ENCODE data around the gene HTT-AS. TPM values are rescaled to one million over a fixed set of nuclear protein-coding genes. Genes with fewer than 3 reads are reported as not detected.

HTT-AS gene
- total RNA-seq, 1 donor from 2014 or later = not detected

DNA sequence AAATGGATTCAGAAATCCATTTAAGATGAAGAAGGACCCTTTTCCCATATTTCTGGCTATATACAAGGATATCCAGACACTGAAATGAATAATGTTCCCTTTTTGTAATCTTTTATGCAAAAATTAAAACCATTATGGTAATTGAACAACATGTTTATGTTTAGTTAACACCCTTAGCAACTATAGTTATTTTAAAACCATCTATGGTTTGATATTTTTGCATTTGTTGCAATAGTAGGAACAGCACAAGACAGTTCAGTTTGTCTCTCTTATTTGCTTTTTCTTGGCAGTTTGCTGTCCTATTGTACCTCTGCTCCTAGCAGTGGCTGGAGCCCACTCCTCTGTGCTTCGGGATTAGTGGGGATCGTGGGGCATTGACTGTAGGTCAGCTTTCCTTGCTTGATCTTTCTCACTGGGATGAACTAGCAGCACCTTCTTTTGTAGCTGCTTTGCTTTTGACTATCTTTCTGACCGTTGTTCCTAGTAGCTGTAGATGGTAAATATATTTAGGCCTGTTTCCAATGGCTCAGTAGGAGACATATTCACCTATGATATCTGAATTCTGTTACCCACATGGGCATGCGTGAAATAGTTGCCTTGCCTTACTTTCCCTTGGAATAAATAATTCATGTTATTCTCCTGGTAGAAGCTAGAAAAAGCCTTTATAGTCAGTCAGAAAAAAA lies 12.9 kb upstream of the HTT-AS start:
- no peak for DNase-seq (ENCODE audit: low read depth, low spot score)

DNA sequence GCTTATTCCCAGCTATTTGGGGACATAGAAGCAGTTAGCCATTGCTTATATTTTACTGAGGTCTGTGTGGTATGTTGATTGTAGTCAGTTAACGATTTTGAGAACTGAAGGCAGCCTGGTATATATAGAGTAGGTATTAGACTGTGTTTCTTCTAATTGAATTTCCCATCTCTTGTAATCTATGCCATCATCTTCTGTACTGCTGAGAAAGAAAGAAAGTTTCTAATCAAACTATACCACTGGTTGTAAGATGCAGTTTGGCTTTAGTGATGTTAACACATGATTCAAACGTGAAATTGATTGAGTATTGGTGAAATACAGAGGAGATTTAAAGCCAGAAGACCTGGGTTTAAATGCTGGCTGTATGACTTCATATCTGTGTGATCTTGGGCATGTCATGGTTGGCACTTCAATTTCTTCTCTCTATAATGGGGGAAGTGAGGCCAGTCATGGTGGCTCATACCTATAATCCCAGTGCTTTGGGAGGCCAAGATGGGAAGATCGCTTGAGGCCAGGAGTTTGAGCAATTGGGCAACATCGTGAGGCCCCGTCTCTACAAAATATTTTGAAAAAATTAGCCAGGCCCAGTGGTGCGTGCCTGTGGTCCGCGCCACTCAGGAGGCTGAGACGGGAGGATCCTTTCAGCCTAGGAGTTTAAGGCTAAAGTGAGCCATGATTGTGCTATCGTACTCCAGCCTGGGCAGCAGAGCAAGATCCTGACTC lies 11.8 kb upstream of the HTT-AS start:
- no peak for DNase-seq (ENCODE audit: low read depth, low spot score)

DNA sequence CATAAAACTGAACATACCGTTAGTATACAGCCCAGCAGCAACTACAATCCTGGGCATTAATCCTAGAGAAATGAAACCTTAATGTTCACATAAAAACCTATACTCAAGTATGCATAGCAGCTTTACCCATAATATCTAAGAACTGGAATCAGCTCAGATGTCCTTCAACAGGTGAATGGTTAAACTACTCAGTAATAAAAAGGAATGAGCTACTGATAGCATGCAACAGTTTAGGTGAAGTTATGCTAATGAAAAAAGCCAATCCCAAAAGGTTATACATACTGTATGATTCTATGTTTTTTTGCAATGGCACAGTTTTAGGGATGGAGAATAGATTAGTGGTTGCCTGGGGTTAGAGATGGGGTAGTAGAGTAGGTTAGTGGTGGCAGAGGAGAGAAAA lies 9.4 kb upstream of the HTT-AS start:
- no peak for DNase-seq (ENCODE audit: low read depth, low spot score)

DNA sequence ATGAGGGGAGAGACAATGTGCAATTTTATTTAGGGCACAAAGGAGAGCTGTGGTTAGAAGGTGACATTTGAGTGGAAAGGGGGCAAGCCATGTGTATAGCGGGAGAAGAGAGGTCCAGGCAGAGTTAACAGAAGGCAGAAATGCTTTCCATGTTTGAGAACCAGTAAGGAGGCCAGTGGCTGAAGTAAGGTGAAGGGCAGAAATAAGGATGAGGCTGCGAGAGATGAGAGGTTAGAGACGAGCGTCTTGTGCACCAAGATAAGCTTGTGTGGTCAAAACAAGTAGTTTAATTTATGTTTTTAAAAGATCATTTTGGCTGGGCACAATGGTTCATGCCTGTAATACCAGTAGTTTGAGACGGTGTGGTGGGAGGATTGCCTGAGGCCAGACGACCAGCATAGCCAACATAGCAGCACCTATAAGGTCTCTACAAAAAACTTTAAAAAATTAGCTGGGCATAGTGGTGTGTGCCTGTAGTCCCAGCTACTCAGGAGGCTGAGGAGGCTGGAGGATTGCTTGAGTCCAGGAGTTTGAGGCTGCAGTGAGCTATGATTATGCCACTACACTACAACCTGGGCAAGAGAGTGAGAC lies 8.7 kb upstream of the HTT-AS start:
- no peak for DNase-seq (ENCODE audit: low read depth, low spot score)

DNA sequence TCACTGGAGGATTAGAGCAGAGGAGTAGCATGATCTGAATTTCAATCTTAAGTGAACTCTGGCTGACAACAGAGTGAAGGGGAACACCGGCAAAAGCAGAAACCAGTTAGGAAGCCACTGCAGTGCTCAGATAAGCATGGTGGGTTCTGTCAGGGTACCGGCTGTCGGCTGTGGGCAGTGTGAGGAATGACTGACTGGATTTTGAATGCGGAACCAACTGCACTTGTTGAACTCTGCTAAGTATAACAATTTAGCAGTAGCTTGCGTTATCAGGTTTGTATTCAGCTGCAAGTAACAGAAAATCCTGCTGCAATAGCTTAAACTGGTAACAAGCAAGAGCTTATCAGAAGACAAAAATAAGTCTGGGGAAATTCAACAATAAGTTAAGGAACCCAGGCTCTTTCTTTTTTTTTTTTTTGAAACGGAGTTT lies 5.4 kb upstream of the HTT-AS start:
- no peak for DNase-seq (ENCODE audit: low read depth, low spot score)

DNA sequence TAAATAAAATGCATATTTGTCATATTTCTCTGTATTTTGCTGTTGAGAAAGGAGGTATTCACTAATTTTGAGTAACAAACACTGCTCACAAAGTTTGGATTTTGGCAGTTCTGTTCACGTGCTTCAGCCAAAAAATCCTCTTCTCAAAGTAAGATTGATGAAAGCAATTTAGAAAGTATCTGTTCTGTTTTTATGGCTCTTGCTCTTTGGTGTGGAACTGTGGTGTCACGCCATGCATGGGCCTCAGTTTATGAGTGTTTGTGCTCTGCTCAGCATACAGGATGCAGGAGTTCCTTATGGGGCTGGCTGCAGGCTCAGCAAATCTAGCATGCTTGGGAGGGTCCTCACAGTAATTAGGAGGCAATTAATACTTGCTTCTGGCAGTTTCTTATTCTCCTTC lies 3.5 kb upstream of the HTT-AS start:
- DNase-seq (ENCODE audit: low read depth, low spot score) = no peak

DNA sequence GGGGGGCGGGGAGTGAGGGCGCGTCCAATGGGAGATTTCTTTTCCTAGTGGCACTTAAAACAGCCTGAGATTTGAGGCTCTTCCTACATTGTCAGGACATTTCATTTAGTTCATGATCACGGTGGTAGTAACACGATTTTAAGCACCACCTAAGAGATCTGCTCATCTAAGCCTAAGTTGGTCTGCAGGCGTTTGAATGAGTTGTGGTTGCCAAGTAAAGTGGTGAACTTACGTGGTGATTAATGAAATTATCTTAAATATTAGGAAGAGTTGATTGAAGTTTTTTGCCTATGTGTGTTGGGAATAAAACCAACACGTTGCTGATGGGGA lies 1.3 kb upstream of the HTT-AS start:
- no peak for DNase-seq (ENCODE audit: low read depth, low spot score)

DNA sequence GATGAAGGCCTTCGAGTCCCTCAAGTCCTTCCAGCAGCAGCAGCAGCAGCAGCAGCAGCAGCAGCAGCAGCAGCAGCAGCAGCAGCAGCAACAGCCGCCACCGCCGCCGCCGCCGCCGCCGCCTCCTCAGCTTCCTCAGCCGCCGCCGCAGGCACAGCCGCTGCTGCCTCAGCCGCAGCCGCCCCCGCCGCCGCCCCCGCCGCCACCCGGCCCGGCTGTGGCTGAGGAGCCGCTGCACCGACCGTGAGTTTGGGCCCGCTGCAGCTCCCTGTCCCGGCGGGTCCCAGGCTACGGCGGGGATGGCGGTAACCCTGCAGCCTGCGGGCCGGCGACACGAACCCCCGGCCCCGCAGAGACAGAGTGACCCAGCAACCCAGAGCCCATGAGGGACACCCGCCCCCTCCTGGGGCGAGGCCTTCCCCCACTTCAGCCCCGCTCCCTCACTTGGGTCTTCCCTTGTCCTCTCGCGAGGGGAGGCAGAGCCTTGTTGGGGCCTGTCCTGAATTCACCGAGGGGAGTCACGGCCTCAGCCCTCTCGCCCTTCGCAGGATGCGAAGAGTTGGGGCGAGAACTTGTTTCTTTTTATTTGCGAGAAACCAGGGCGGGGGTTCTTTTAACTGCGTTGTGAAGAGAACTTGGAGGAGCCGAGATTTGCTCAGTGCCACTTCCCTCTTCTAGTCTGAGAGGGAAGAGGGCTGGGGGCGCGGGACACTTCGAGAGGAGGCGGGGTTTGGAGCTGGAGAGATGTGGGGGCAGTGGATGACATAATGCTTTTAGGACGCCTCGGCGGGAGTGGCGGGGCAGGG lies 711 bp upstream of the HTT-AS start:
- DNase-seq (ENCODE audit: low read depth, low spot score) = peak; percentile 30

DNA sequence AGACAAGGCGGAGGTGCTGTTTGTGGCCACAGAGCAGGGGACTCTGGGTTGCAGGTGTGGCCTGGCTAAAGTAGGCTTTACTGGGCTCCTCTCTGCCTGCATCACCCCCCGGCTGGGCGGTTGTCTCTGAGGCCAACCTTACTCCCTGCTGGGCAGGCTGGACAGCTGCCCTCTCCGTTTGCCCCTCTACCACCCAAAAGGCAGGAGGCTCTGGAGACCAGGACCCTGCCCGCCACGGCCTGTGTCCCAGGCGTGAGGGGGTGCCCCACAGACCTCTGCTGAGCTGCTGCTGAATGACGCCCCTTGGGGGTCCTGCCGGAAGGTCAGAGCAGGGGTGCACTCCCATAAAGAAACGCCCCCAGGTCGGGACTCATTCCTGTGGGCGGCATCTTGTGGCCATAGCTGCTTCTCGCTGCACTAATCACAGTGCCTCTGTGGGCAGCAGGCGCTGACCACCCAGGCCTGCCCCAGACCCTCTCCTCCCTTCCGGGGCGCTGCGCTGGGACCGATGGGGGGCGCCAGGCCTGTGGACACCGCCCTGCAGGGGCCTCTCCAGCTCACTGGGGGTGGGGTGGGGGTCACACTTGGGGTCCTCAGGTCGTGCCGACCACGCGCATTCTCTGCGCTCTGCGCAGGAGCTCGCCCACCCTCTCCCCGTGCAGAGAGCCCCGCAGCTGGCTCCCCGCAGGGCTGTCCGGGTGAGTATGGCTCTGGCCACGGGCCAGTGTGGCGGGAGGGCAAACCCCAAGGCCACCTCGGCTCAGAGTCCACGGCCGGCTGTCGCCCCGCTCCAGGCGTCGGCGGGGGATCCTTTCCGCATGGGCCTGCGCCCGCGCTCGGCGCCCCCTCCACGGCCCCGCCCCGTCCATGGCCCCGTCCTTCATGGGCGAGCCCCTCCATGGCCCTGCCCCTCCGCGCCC lies 920 bp downstream of the HTT-AS start:
- no peak for DNase-seq (ENCODE audit: low read depth, low spot score)

DNA sequence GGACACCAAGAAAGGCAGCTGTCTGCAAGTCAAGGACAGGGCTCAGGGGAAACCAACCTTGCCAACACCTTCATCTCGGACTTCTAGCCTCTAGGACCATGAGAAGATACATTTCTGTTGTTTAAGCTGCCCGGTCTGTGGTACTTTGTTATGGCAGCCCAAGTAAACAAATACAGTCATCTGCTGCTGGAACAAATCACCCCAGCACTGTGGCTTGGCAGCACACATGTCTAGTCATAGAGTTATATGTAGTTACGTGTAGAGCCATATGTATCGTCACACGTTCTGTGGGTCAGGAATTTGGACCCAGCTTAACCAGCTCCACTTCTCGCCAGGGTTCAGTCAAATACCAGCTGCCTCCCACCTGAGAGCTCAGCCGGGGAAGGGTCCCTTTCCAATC lies 2.5 kb downstream of the HTT-AS start:
- DNase-seq (ENCODE audit: low read depth, low spot score) = no peak

DNA sequence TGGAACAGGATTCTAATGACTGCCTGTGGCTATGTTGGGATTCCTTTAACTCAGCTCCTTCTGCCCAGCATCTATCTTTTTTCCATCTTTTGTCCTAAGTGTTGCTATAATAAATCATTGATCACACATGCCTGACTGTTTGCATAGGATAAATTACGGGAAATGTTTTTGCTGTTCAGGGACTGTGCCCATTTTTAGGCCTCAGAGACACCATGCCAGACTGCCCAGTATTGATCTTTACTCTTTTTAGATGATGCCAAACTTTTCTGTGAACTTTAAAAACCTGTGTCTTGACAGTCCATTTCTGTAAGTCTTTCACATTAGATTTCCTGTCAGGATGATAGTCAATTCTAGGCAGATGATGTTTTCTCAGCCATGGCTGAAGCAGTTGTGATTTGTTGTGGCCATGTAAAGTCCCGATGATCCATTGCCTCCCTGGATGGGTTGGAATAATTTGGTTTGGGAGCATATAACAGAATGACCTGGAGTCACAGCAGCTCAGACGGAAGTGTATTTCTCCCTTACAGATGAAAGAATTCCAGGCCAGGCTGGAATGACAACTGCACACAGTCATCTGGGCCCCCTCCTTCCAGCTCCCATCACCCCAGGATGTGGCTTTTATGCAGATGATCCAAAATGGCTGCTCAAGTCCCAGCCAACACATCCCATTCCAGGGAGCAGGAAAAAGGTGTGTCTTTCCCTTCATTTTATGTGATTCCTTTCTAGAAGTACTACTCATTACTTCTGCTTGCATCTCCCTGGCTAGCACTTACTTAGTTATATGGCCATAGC lies 3.4 kb downstream of the HTT-AS start:
- no peak for DNase-seq (ENCODE audit: low read depth, low spot score)

DNA sequence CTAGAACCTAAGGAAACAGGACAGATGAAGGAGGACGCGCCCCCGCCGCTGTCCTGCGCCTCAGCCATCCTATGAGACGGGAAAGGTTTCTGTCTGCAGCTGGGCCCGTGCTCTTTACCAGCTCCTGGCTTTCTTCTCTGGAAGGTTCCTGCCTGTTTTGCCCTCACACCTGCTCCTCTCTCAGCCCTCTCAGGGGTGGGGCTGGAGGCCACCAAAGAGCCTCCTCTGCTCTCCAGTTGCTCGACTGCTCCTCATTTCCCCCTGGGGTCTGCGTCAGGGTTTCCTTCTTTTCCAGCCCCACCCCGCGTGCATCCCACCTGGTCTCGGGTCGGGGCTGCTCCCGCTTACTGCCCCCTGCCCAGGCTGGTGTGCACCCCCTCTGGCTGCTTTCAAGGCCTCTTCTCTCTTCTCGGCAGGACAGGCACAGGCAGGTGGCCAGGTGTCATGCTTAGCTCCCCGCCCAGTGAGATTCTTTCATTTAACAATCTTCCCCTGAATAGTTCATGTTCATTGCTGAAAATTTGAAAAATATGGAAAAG lies 4.6 kb downstream of the HTT-AS start:
- no peak for DNase-seq (ENCODE audit: low read depth, low spot score)

DNA sequence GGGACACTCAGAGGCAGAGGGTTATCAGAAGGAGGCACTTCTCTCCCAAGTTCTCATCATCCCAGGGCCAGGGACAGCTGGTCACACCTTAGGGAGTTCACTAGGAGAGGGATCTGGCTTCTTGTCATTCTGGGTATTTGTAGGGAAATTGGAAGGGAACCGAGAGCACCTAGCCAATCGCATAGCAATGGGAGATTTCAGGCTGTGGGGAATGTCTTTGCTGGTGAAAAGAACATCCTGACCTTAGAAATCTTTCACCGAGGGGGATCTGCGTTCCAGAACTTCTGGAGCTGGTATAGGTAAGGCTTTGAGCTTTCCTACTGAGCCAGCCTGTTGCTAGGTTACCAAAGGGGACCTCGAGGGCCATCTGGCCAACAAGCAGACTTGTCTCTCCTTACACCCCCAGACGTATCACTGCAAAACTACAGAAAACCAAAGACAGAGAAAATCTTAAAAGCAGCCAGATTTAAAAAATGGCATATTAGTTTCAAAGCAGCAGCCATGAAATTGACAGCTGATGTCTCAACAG lies 6.8 kb downstream of the HTT-AS start:
- no peak for DNase-seq (ENCODE audit: low read depth, low spot score)

DNA sequence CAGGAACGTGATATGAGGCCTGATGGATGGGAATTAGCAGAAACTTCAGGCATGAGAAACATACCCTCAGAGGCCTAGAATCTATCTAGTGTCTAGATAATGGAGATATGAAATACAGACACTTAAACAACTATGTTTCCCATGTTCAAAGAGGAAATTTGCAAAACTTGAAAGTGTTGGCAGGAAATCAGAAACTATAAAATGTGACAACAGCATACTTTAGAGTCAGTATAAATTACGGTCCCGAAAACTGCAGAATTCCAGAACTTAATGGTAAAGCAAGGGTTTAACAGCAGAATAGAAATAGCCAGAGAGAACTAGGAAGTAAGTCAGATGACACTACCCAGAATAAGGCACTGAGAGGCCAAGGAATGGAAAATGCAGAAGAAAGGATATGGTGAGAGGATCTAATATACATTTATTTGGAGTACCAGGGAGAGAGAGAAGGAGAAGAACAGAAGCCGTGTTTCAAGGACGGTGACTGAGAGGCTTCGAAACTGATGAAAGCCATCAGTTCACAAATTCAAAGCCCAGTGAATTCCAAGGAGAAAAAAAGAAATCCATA lies 7.4 kb downstream of the HTT-AS start:
- DNase-seq (ENCODE audit: low read depth, low spot score) = no peak

DNA sequence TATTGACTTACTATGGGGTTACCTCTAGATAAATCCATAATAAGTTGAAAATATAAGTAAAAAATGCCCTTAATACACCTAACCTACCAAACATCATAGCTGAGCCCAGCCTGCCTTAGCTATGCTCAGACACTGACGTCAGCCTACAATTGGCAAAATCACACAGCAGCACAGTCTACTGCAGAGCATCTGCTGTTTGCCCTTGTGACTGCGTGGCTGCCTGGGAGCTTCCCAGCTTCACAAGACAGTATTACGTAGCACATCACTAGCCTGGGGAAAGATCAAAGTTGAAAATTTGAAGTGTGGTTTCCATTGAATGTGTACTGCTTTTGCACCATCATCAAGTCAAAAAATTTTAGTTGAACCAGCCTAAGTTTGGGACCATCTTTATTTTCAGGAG lies 8.8 kb downstream of the HTT-AS start:
- no peak for DNase-seq (ENCODE audit: low read depth, low spot score)

DNA sequence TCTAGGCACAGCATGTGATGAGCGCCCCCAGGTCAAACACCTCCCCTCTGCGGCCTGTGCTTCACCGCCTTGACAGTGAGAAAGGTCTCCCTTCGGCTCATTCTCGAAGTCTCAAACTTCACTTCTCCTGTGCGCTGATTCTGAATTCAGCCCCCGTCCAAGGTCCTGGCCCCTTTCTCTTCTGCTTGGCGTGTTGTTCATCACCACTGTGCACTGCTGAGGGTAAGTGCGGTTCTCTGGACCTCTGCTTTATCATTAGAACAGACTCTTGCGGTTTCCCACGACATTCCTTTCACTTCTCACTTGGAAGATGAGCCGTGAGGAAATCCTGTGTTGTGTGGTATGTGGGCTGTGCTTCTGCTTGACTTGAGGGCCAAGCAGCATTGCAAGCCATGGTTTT lies 11.9 kb downstream of the HTT-AS start:
- DNase-seq (ENCODE audit: low read depth, low spot score) = no peak

DNA sequence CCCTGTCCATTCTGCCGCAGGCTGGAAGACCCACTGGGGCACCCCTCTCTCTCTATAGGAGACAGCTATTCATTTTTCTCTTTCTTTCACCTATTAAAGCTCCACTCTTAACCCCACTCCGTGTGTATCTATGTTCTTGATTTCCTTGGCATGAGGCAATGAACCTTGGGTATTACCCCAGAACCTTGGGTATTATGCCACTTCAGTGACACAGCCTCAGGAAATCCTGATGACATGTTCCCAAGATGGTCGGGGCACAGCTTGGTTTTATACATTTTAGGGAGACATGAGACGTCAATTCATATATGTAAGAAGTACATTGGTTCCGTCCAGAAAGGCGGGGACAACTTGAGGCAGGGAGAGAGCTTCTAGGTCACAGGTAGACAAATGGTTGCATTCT lies 13.4 kb downstream of the HTT-AS start:
- DNase-seq (ENCODE audit: low read depth, low spot score) = no peak

DNA sequence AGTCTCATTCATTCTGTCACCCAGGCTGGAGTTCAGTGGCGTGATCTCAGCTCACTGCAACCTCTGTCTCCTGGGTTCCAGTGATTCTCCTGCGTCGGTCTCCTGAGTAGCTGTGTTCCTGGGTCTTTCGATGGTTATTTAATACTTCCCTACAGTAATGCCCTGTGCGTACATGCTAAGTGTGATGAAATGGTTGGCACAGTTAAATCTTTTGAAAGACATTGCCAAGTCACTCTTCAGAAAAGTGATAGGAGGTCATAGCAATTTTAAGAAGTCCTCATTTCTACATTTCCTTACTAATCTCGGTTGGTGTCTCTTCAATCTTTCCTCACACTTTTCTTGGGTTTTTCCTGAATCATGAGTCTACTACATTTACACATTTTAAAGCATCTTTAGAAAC lies 14.4 kb downstream of the HTT-AS start:
- no peak for DNase-seq (ENCODE audit: low read depth, low spot score)

DNA sequence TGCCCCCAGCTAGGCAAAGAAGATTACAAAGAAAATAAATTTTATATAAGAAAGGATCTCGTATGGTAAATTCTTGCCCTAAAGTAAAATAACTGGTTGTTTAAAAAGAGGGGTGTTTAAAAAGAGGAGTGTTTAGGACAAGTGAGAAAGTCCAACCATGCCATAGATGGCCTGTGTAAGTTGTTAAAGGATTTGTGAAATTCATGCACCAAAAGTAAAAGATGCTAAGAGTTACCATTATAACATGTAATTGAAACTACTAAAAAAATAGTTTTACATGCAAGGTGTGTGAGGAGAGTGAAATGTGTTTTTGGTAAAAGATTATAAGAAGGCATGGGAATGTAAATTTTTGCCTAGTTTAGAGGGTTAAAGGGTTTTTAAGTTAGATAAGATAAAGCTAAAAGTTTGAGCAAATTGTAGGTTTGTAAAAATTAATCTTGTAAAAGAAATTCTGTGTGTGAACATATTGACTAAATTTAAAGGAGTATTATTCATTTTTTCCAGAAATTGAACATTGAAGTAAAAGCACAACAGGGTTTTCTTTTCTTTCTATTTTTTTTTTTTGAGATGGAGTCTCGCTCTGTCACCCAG lies 20.1 kb downstream of the HTT-AS start:
- DNase-seq (ENCODE audit: low read depth, low spot score) = no peak

All from pulmonary artery endothelial cell (primary cell).